Psoas muscle (tissue), 8 donors: Measurements from ENCODE around the gene MSL2. TPM values are rescaled to one million over a fixed set of nuclear protein-coding genes. Genes with fewer than 3 reads are reported as not detected.
"Not testable (repeated sequence)": the region's sequence is repeated elsewhere in the genome, so short reads cannot be mapped to it uniquely, and the experiment has no call there.

Experiments
- ATAC-seq, 4 donors: fragments of 200-7000 bp; cut with Tn5 transposase; one replicate each; pipeline ENCODE4 v1.9.1; 2020; ENCODE audit warnings: moderate library complexity in 3 of 4, mild to moderate bottlenecking in 2 of 4
- DNase-seq, 2 donors: peaks; one replicate each; pipeline ENCODE4 v3.0.0-alpha.2; 2020
- H3K27ac ChIP-seq: fragments of 200-600 bp; one replicate; pipeline ENCODE4 v1.8.0; 2022
- H3K27me3 ChIP-seq, 3 donors: fragments of 200-600 bp in 1 of 3; one replicate each; pipeline versions ENCODE4 v1.6.1 to v1.8.0; 2013 to 2022; ENCODE audit warnings: low read length in 2 of 3, mild to moderate bottlenecking in 2 of 3, moderate library complexity in 1 of 3; ENCODE audit not compliant: insufficient read depth in 3 of 3
- H3K36me3 ChIP-seq, 2 donors: fragments of 200-600 bp in 1 of 2; one replicate each; pipeline versions ENCODE4 v1.6.1 to v1.8.0; 2013 to 2022; ENCODE audit warnings: low read depth in 1 of 2, mild to moderate bottlenecking in 1 of 2, moderate library complexity in 1 of 2; ENCODE audit not compliant: insufficient read depth in 1 of 2
- H3K4me1 ChIP-seq: fragments of 200-600 bp; one replicate; pipeline ENCODE4 v1.8.0; 2022
- H3K4me3 ChIP-seq: fragments of 200-600 bp; one replicate; pipeline ENCODE4 v1.8.0; 2022; ENCODE audit warnings: mild to moderate bottlenecking
- H3K9me3 ChIP-seq: fragments of 200-600 bp; one replicate; pipeline ENCODE4 v1.8.0; 2022
- CTCF ChIP-seq: fragments of 200-600 bp; IDR thresholded peaks from one replicate; pipeline ENCODE4 v1.8.0; 2022; ENCODE audit warnings: antibody characterized with exemption
- WGBS, 3 donors: extraction: QIAGEN DNeasy Blood & Tissue Kit; methylation state at CpG; one replicate each; pipeline versions ENCODE4 v1.1.6 to v1.1.7; 2013; 5-methylcytosine and 5-hydroxymethylcytosine counted together
- intact Hi-C, 2 donors: fragments of 100-400 bp; cut with DNase I; formaldehyde crosslinking; loops; one replicate each; pipeline versions ENCODE4 v1.11.0 to v1.14.2; 2022
- polyA plus RNA-seq, 3 donors: library from polyadenylated mRNA; stranded (reverse); fragments of 200-250 nt; gene quantifications; one replicate each; pipeline ENCODE4 v1.2.3, GENCODE V29; 2013
- total RNA-seq, 4 donors: library from RNA; stranded (reverse); fragmentation: NEBNext Ultra II Directional in 2 of 4; extraction: Animal tissue kit (Norgen Biotek cat#: 25700) in 2 of 4; gene quantifications; one replicate each; pipeline versions ENCODE4 v1.2.1 to v1.2.4, GENCODE V29; 2021 to 2023
- donor health status: healthy with polysubstance abuse.
- donor health status: DM: no; HTN: no; CAD: no; lungs with moderate emphysema.
- donor health status: Bipolar disorder and iron deficiency.
- donor health status: healthy.
- donor health status: DM: yes; HTN: yes; CAD: no.
- donor health status: DM: no; HTN: no; CAD: no.
- donor health status: DM: no; HTN: no; CAD: no.
- donor health status: DM: yes; HTN: yes; CAD: no.

The MSL2 gene
- total and polyA plus RNA-seq, 7 donors, result 6.7 to 28.6 (median 21.8) TPM

GRCh38 chr3:136151219-136151618 lies 44.9 kb downstream of the MSL2 start:
- H3K27ac ChIP-seq, result peak overlapping the region; percentile 42
- 62 to 85% (median 63%) methylated on average over 10 of the region's 10 CpGs for WGBS, 3 donors
- no peaks in the 10 kb centered on the region for H3K27me3 ChIP-seq
- TF ChIP-seq CTCF, result no peak
- ATAC-seq (peak in 1 of 4 donors; percentile 14), DNase-seq (no peak)
- H3K4me1 ChIP-seq, result peaks cover 41% of the 10 kb centered on the region
- H3K9me3 ChIP-seq, result no peaks in the 10 kb centered on the region
- no peak overlapping the region for H3K4me3 ChIP-seq
- intact Hi-C loops, result loop anchor here in 1 of 2 donors (5.0 kb wide), 1 partner anchor 41 kb away; no protein-coding TSS in a partner anchor
- peaks cover 6 to 17% of the 10 kb centered on the region in 2 donors for H3K36me3 ChIP-seq

GRCh38 chr3:136149667-136150066 lies 46.5 kb downstream of the MSL2 start:
- ATAC-seq (peak in 2 of 4 donors; percentile 46 to 66), DNase-seq (no peak)
- no peaks in the 10 kb centered on the region for H3K9me3 ChIP-seq
- no peak for TF ChIP-seq CTCF
- no peak overlapping the region for H3K27ac ChIP-seq
- 53 to 70% (median 53%) methylated on average over 3 of the region's 3 CpGs for WGBS, 3 donors
- H3K4me3 ChIP-seq, result no peak overlapping the region
- H3K27me3 ChIP-seq, result no peaks in the 10 kb centered on the region
- peaks cover 6 to 28% of the 10 kb centered on the region in 2 donors for H3K36me3 ChIP-seq
- H3K4me1 ChIP-seq, result peaks cover 38% of the 10 kb centered on the region
- intact Hi-C loops, result loop anchor here (5.0 to 10.0 kb wide), 2 partner anchors 43 to 45 kb away; partner anchors contain the start of gene MSL2 (in 1 of the 2)

GRCh38 chr3:136146981-136147729 lies 49.0 kb downstream of the MSL2 start:
- H3K27me3 ChIP-seq, result no peaks in the 10 kb centered on the region
- H3K9me3 ChIP-seq, result no peaks in the 10 kb centered on the region
- ATAC-seq, result no peak
- H3K36me3 ChIP-seq, result peaks cover 2 to 30% of the 10 kb centered on the region in 2 donors
- 88 to 96% (median 89%) methylated on average over 6 of the region's 6 CpGs for WGBS, 3 donors
- TF ChIP-seq CTCF, result no peak
- no peak overlapping the region for H3K4me3 ChIP-seq
- intact Hi-C loops, result loop anchor here in 1 of 2 donors (10.0 kb wide), 1 partner anchor 48 kb away; the partner anchor contains the start of gene MSL2
- H3K4me1 ChIP-seq, result peaks cover 32% of the 10 kb centered on the region
- no peak overlapping the region for H3K27ac ChIP-seq
- DNase-seq, result no peak

GRCh38 chr3:136144397-136144796 lies 51.7 kb downstream of the MSL2 start:
- peak overlapping the region; percentile 15 for H3K27ac ChIP-seq
- not testable (repeated sequence) for H3K9me3 ChIP-seq, H3K4me3 ChIP-seq, DNase-seq, ATAC-seq, H3K27me3 ChIP-seq
- WGBS, 3 donors, result 76 to 95% (median 84%) methylated on average over 4 of the region's 4 CpGs
- peaks cover 15% of the 10 kb centered on the region for H3K4me1 ChIP-seq
- H3K36me3 ChIP-seq, result peaks cover 0 to 15% of the 10 kb centered on the region in 2 donors
- intact Hi-C loops, result loop anchor here in 1 of 2 donors (10.0 kb wide), 1 partner anchor 50 kb away; the partner anchor contains the start of gene MSL2

GRCh38 chr3:136142592-136142991 lies 53.5 kb downstream of the MSL2 start:
- H3K4me3 ChIP-seq, result no peak overlapping the region
- intact Hi-C loops, result loop anchor here in 1 of 2 donors (10.0 kb wide), 1 partner anchor 52 kb away; the partner anchor contains the start of gene MSL2
- TF ChIP-seq CTCF, result no peak
- peaks cover 0 to 20% of the 10 kb centered on the region in 2 donors for H3K36me3 ChIP-seq
- no peaks in the 10 kb centered on the region for H3K27me3 ChIP-seq
- peak overlapping the region; percentile 12 for H3K27ac ChIP-seq
- H3K4me1 ChIP-seq, result peaks cover 4% of the 10 kb centered on the region
- WGBS, 3 donors, result 46 to 55% (median 47%) methylated on average over 3 of the region's 3 CpGs
- ATAC-seq, result peak; percentile 34 to 54 (median 44)
- DNase-seq, result no peak
- H3K9me3 ChIP-seq, result no peaks in the 10 kb centered on the region
